Cardiac muscle cell (in vitro differentiated cells and primary cell): ENCODE data around the gene SLC12A7. TPM values are rescaled to one million over a fixed set of nuclear protein-coding genes. Genes with fewer than 3 reads are reported as not detected.

Experiments
- DNase-seq, 2 donors: peaks; one replicate each; pipeline versions ENCODE4 v3.0.0 to v3.0.0-alpha.2; 2010 to 2017; ENCODE audit warnings: low read depth in 1 of 2, low spot score in 1 of 2
- H3K27ac ChIP-seq: fragments of 200-600 bp; sonication (generic); 2 replicates; pipeline ENCODE4 v1.5.1; 2016
- H3K27me3 ChIP-seq: fragments of 200-600 bp; sonication (generic); 2 replicates; pipeline ENCODE4 v1.6.0; 2016; ENCODE audit warnings: control low read depth
- H3K36me3 ChIP-seq: fragments of 200-600 bp; sonication (generic); 2 replicates; pipeline ENCODE4 v1.5.1; 2016; ENCODE audit warnings: control low read depth
- H3K4me1 ChIP-seq: fragments of 200-600 bp; sonication (generic); 2 replicates; pipeline ENCODE4 v1.8.1; 2017; ENCODE audit warnings: low read depth, mild to moderate bottlenecking, mixed run types
- H3K4me3 ChIP-seq: fragments of 200-600 bp; sonication (generic); 2 replicates; pipeline ENCODE4 v1.5.1; 2016; ENCODE audit warnings: mild to moderate bottlenecking
- H3K9me3 ChIP-seq: fragments of 200-600 bp; sonication (generic); 2 replicates; pipeline ENCODE4 v1.5.1; 2017; ENCODE audit warnings: low read depth, mild to moderate bottlenecking, control low read depth
- CTCF ChIP-seq: IDR thresholded peaks from 2 replicates; pipeline ENCODE4 v1.5.1; 2012; ENCODE audit warnings: low read depth, mild to moderate bottlenecking, low read length
- polyA plus RNA-seq: library from polyadenylated mRNA; unstranded; fragments of >200 nt; fragmentation: Nextera tagmentation; extraction: Ambion mirVana; gene quantifications from 2 replicates; pipeline ENCODE4 v1.2.1, GENCODE V29; 2016
- total RNA-seq: library from RNA; depleted of rRNA; stranded (reverse); fragments of >200 nt; gene quantifications from 2 replicates; pipeline ENCODE4 v1.2.3, GENCODE V29; 2016

Gene SLC12A7
- total and polyA plus RNA-seq, 2 experiments from 2014 or later: 14.1 to 29.9 TPM

- no peak overlapping the region for H3K27ac ChIP-seq
- peaks cover 6% of the 10 kb centered on the region for H3K36me3 ChIP-seq
- no peak for TF ChIP-seq CTCF
- no peaks in the 10 kb centered on the region for H3K9me3 ChIP-seq
- no peaks in the 10 kb centered on the region for H3K4me1 ChIP-seq
- H3K4me3 ChIP-seq: no peak overlapping the region
- no peaks in the 10 kb centered on the region for H3K27me3 ChIP-seq
- DNase-seq: no peak
These were observed 63.6 kb downstream of the SLC12A7 start for GRCh38 chr5:1048162-1048721.

- Histone ChIP-seq H3K4me3 (no peak overlapping the region), H3K4me1 (no peaks in the 10 kb centered on the region), H3K27ac (no peak overlapping the region), H3K36me3 (peaks cover 6% of the 10 kb centered on the region), H3K9me3 (no peaks in the 10 kb centered on the region), H3K27me3 (no peaks in the 10 kb centered on the region)
- no peak for DNase-seq
- no peak for TF ChIP-seq CTCF
These were observed 64.4 kb downstream of the SLC12A7 start for GRCh38 chr5:1047332-1047965.

GRCh38 chr5:1045960-1046560 lies 65.8 kb downstream of the SLC12A7 start:
- H3K4me3 ChIP-seq: no peak overlapping the region
- TF ChIP-seq CTCF: no peak
- H3K27ac ChIP-seq: no peak overlapping the region
- no peak for DNase-seq
- H3K4me1 ChIP-seq: no peaks in the 10 kb centered on the region
- no peaks in the 10 kb centered on the region for H3K36me3 ChIP-seq
- no peaks in the 10 kb centered on the region for H3K9me3 ChIP-seq
- H3K27me3 ChIP-seq: no peaks in the 10 kb centered on the region

GRCh38 chr5:1044117-1044516 lies 67.7 kb downstream of the SLC12A7 start:
- Histone ChIP-seq H3K36me3 (no peaks in the 10 kb centered on the region), H3K4me3 (no peak overlapping the region), H3K27me3 (no peaks in the 10 kb centered on the region), H3K4me1 (no peaks in the 10 kb centered on the region), H3K9me3 (no peaks in the 10 kb centered on the region), H3K27ac (no peak overlapping the region)
- no peak for TF ChIP-seq CTCF
- DNase-seq: no peak

- no peak for DNase-seq
- H3K36me3 ChIP-seq: no peaks in the 10 kb centered on the region
- H3K4me3 ChIP-seq: no peak overlapping the region
- H3K27me3 ChIP-seq: no peaks in the 10 kb centered on the region
- no peak overlapping the region for H3K27ac ChIP-seq
- TF ChIP-seq CTCF: no peak
- H3K9me3 ChIP-seq: no peaks in the 10 kb centered on the region
- no peaks in the 10 kb centered on the region for H3K4me1 ChIP-seq
These were observed 68.5 kb downstream of the SLC12A7 start for GRCh38 chr5:1043327-1043726.
